H9 (cell line): ENCODE measurements around the gene EFCAB14. TPM values are rescaled to one million over a fixed set of nuclear protein-coding genes. Genes with fewer than 3 reads are reported as not detected.

Source experiments
- DNase-seq: peaks from one replicate; pipeline ENCODE4 v3.0.0-alpha.2; 2017
- H2AFZ ChIP-seq: one replicate; pipeline ENCODE4 v1.6.1; 2013; ENCODE audit warnings: mild to moderate bottlenecking, low read length, control low read depth, moderate library complexity
- H2AK5ac ChIP-seq: 2 replicates; pipeline ENCODE4 v1.6.1; 2013; ENCODE audit warnings: low read length, control low read depth, mixed read lengths; ENCODE audit not compliant: insufficient read length
- H2BK120ac ChIP-seq: one replicate; pipeline ENCODE4 v1.6.1; 2013; ENCODE audit warnings: low read depth, mild to moderate bottlenecking, low read length, control low read depth, inconsistent platforms; ENCODE audit not compliant: poor library complexity, severe bottlenecking
- H2BK12ac ChIP-seq: 2 replicates; pipeline ENCODE4 v1.6.1; 2013; ENCODE audit warnings: low read length, control low read depth, mixed read lengths, low read depth; ENCODE audit not compliant: insufficient read length
- H2BK15ac ChIP-seq: 2 replicates; pipeline ENCODE4 v1.6.1; 2013; ENCODE audit warnings: low read depth, low read length, control low read depth
- H2BK20ac ChIP-seq: one replicate; pipeline ENCODE4 v1.6.1; 2013; ENCODE audit warnings: low read depth, mild to moderate bottlenecking, low read length, control low read depth, inconsistent platforms; ENCODE audit not compliant: poor library complexity, severe bottlenecking
- H2BK5ac ChIP-seq: 2 replicates; pipeline ENCODE4 v1.6.1; 2013; ENCODE audit warnings: low read length, control low read depth, mixed read lengths; ENCODE audit not compliant: insufficient read length
- H3K14ac ChIP-seq: 2 replicates; pipeline ENCODE4 v1.6.1; 2013; ENCODE audit warnings: low read length, control low read depth; ENCODE audit not compliant: insufficient read depth
- H3K18ac ChIP-seq: 2 replicates; pipeline ENCODE4 v1.6.1; 2013; ENCODE audit warnings: low read depth, mild to moderate bottlenecking, mixed read lengths, low read length, control low read depth; ENCODE audit not compliant: insufficient read length
- H3K23ac ChIP-seq: 2 replicates; pipeline ENCODE4 v1.6.1; 2013; ENCODE audit warnings: low read length, control low read depth, mixed read lengths, low read depth; ENCODE audit not compliant: insufficient read length
- H3K23me2 ChIP-seq: 2 replicates; pipeline ENCODE4 v1.6.1; 2013; ENCODE audit warnings: low read depth, mild to moderate bottlenecking, mixed read lengths, low read length, control low read depth; ENCODE audit not compliant: insufficient read length, poor library complexity, severe bottlenecking
- H3K27ac ChIP-seq: 2 replicates; pipeline ENCODE4 v1.5.1; 2013; ENCODE audit warnings: low read length, control low read depth, mixed read lengths, low read depth; ENCODE audit not compliant: insufficient read length
- H3K27me3 ChIP-seq: 2 replicates; pipeline ENCODE4 v1.6.1; 2013; ENCODE audit warnings: low read length, control low read depth, inconsistent platforms; ENCODE audit not compliant: insufficient read depth
- H3K4ac ChIP-seq: 2 replicates; pipeline ENCODE4 v1.6.1; 2013; ENCODE audit warnings: low read depth, mild to moderate bottlenecking, control low read depth, inconsistent platforms, low read length, moderate library complexity
- H3K4me1 ChIP-seq: 2 replicates; pipeline ENCODE4 v1.6.1; 2013; ENCODE audit warnings: low read length, control low read depth, inconsistent platforms; ENCODE audit not compliant: insufficient read depth
- H3K4me2 ChIP-seq: 2 replicates; pipeline ENCODE4 v1.6.1; 2013; ENCODE audit warnings: low read length, control low read depth, mixed read lengths; ENCODE audit not compliant: insufficient read length, insufficient read depth
- H3K56ac ChIP-seq: 2 replicates; pipeline ENCODE4 v1.6.1; 2013; ENCODE audit warnings: low read depth, mild to moderate bottlenecking, mixed read lengths, low read length, control low read depth; ENCODE audit not compliant: insufficient read length
- H3K79me1 ChIP-seq: 2 replicates; pipeline ENCODE4 v1.6.1; 2013; ENCODE audit warnings: low read depth, mild to moderate bottlenecking, moderate library complexity, low read length, control low read depth, inconsistent platforms; ENCODE audit not compliant: insufficient read depth, poor library complexity, severe bottlenecking
- H3K79me2 ChIP-seq: 2 replicates; pipeline ENCODE4 v1.6.1; 2013; ENCODE audit warnings: low read length, control low read depth, inconsistent platforms; ENCODE audit not compliant: insufficient read depth
- H3K9ac ChIP-seq: 2 replicates; pipeline ENCODE4 v1.6.1; 2013; ENCODE audit warnings: low read length, control low read depth, mixed read lengths; ENCODE audit not compliant: insufficient read length; ENCODE audit errors: extremely low read depth
- H3K9me3 ChIP-seq: one replicate; pipeline ENCODE4 v1.6.1; 2013; ENCODE audit warnings: low read depth, low read length, inconsistent platforms; ENCODE audit not compliant: control insufficient read depth
- H3T11ph ChIP-seq: one replicate; pipeline ENCODE4 v1.6.1; 2013; ENCODE audit warnings: mild to moderate bottlenecking, low read length, control low read depth, inconsistent platforms
- H4K20me1 ChIP-seq: one replicate; pipeline ENCODE4 v1.6.1; 2013; ENCODE audit not compliant: control insufficient read depth, insufficient read length, insufficient read depth
- H4K5ac ChIP-seq: 2 replicates; pipeline ENCODE4 v1.6.1; 2013; ENCODE audit warnings: low read depth, mild to moderate bottlenecking, mixed read lengths, low read length, control low read depth; ENCODE audit not compliant: insufficient read length
- H4K8ac ChIP-seq: replicated peaks from 2 replicates; pipeline ENCODE4 v1.6.1; 2013; ENCODE audit warnings: low read length, control low read depth, mixed read lengths, low read depth; ENCODE audit not compliant: insufficient read length
- H4K91ac ChIP-seq: 2 replicates; pipeline ENCODE4 v1.6.1; 2013; ENCODE audit warnings: low read depth, mild to moderate bottlenecking, moderate library complexity, mixed read lengths, low read length, control low read depth; ENCODE audit not compliant: insufficient read length
- H3K27ac Mint-ChIP-seq, 3 experiments: 2 replicates in 2 of 3; 3 replicates in 1 of 3; pipeline ENCODE4 v1.8.0; 2020 to 2021; ENCODE audit warnings: mixed read lengths in 3 of 3, mild to moderate bottlenecking in 1 of 3, moderate library complexity in 1 of 3
- H3K27me3 Mint-ChIP-seq: 2 replicates; pipeline ENCODE4 v1.8.0; 2021; ENCODE audit warnings: low read depth, mild to moderate bottlenecking, moderate library complexity, mixed read lengths
- H3K36me3 Mint-ChIP-seq, 3 experiments: 2 replicates in 2 of 3; 3 replicates in 1 of 3; pipeline ENCODE4 v1.8.0; 2020 to 2021; ENCODE audit warnings: low read depth in 3 of 3, mixed read lengths in 3 of 3; ENCODE audit not compliant: insufficient read depth in 1 of 3
- H3K4me1 Mint-ChIP-seq, 2 experiments: 2 replicates each; pipeline ENCODE4 v1.8.0; 2020; ENCODE audit warnings: mixed read lengths in 2 of 2
- H3K4me3 Mint-ChIP-seq, 2 experiments: 2 replicates in 1 of 2; 3 replicates in 1 of 2; pipeline ENCODE4 v1.8.0; 2020 to 2021; ENCODE audit warnings: mild to moderate bottlenecking in 2 of 2, mixed read lengths in 2 of 2, moderate library complexity in 1 of 2
- H3K9me3 Mint-ChIP-seq, 2 experiments: 2 replicates in 1 of 2; 3 replicates in 1 of 2; pipeline ENCODE4 v1.8.0; 2020; ENCODE audit warnings: mild to moderate bottlenecking in 2 of 2, mixed read lengths in 2 of 2, moderate library complexity in 1 of 2
- CTCF ChIP-seq: fragments of 200-600 bp; sonication (generic); conservative IDR thresholded peaks from 3 replicates; pipeline ENCODE4 v1.8.0; 2021; ENCODE audit warnings: antibody characterized with exemption, mild to moderate bottlenecking
- WGBS: extraction: QIAGEN DNeasy Blood & Tissue Kit; methylation state at CpG from one replicate; pipeline ENCODE4 v1.1.7; 2013; ENCODE audit warnings: missing lambda C conversion rate, low lambda C conversion rate, mixed read lengths; ENCODE audit not compliant: insufficient read length; ENCODE audit errors: extremely low coverage; 5-methylcytosine and 5-hydroxymethylcytosine counted together
- total RNA-seq: library from RNA; stranded (reverse); gene quantifications from 2 replicates; pipeline ENCODE4 v1.2.1, GENCODE V29; 2021

The EFCAB14 gene
- total RNA-seq, 1 experiment from 2014 or later, result 42.2 TPM

GRCh38 chr1:46760558-46761166, 41.7 kb upstream of the EFCAB14 start:
- WGBS, result no CpG with 5 or more reads among the region's 2 CpGs

More at GRCh38 chr1:46760558-46761166, 41.7 kb upstream of the EFCAB14 start:
- no peaks in the 10 kb centered on the region for H3K27me3 ChIP-seq
- no peak overlapping the region for H2BK12ac ChIP-seq
- H3K9me3 ChIP-seq, result no peaks in the 10 kb centered on the region
- no peak overlapping the region for H4K5ac ChIP-seq
- no peak overlapping the region; a peak in 1 of 7 replicates for H3K27ac Mint-ChIP-seq
- no peaks in the 10 kb centered on the region for H3K79me1 ChIP-seq
- no peak overlapping the region for H3K27ac ChIP-seq
- no peak overlapping the region for H3K4me2 ChIP-seq
- no peak overlapping the region for H3K18ac ChIP-seq
- no peak overlapping the region for H2BK20ac ChIP-seq
- H3K9me3 Mint-ChIP-seq, result peaks cover 0 to 17% of the 10 kb centered on the region in 2 experiments; a peak in 4 of 5 replicates
- H3K56ac ChIP-seq, result no peak overlapping the region
- H2AK5ac ChIP-seq, result no peak overlapping the region
- no peaks in the 10 kb centered on the region for H3K23me2 ChIP-seq
- no peak overlapping the region for H3K4me3 Mint-ChIP-seq
- H3K4me1 ChIP-seq, result peaks cover 9% of the 10 kb centered on the region; the same call in 1 of the 2 replicates
- no peaks in the 10 kb centered on the region; a peak in 1 of 7 replicates for H3K36me3 Mint-ChIP-seq
- peaks cover 25 to 26% of the 10 kb centered on the region in 2 experiments for H3K4me1 Mint-ChIP-seq
- no peak overlapping the region for H3K14ac ChIP-seq
- no peak overlapping the region for H2AFZ ChIP-seq
- H3K79me2 ChIP-seq, result no peaks in the 10 kb centered on the region
- no peaks in the 10 kb centered on the region for H4K20me1 ChIP-seq
- H3K27me3 Mint-ChIP-seq, result peaks cover 13% of the 10 kb centered on the region
- H3K4ac ChIP-seq, result no peak overlapping the region
- no peak overlapping the region for H4K8ac ChIP-seq
- H3K23ac ChIP-seq, result no peak overlapping the region
- no peak overlapping the region for H3K9ac ChIP-seq
- TF ChIP-seq CTCF, result no peak
- no peak overlapping the region for H2BK5ac ChIP-seq
- no peak overlapping the region for H2BK15ac ChIP-seq
- H2BK120ac ChIP-seq, result no peak overlapping the region
- H4K91ac ChIP-seq, result no peak overlapping the region
- H3T11ph ChIP-seq, result no peak overlapping the region
- no peak for DNase-seq
